Mucosa of descending colon (tissue), 3 donors: ENCODE measurements around the gene DHX35. TPM values are rescaled to one million over a fixed set of nuclear protein-coding genes. Genes with fewer than 3 reads are reported as not detected.

Experiments used
- ATAC-seq: fragments of 200-7000 bp; cut with Tn5 transposase; one replicate; pipeline ENCODE4 v1.9.1; 2020; ENCODE audit warnings: mild to moderate bottlenecking, moderate library complexity
- DNase-seq, 3 donors: peaks; one replicate each; pipeline ENCODE4 v3.0.0-alpha.2; 2020
- H3K36me3 ChIP-seq: fragments of 200-600 bp; one replicate; pipeline ENCODE4 v1.8.0; 2021; ENCODE audit warnings: low read depth, mild to moderate bottlenecking
- H3K4me1 ChIP-seq: fragments of 200-600 bp; one replicate; pipeline ENCODE4 v1.8.0; 2021; ENCODE audit warnings: low read depth, mild to moderate bottlenecking
- H3K4me3 ChIP-seq: fragments of 200-600 bp; one replicate; pipeline ENCODE4 v1.8.0; 2021; ENCODE audit warnings: mild to moderate bottlenecking
- H3K9me3 ChIP-seq: fragments of 200-600 bp; one replicate; pipeline ENCODE4 v1.8.0; 2021; ENCODE audit warnings: mild to moderate bottlenecking
- intact Hi-C, 2 donors: fragments of 100-400 bp; cut with DNase I in 1 of 2; cut with micrococcal nuclease in 1 of 2; formaldehyde crosslinking; loops; one replicate each; pipeline versions ENCODE4 v1.11.0 to v1.11.1; 2022; cut with DNase I, micrococcal nuclease
- total RNA-seq, 3 donors: library from RNA; stranded (reverse); fragmentation: NEBNext Ultra II Directional in 2 of 3; extraction: Animal tissue kit (Norgen Biotek cat#: 25700) in 2 of 3; gene quantifications; one replicate each; pipeline versions ENCODE4 v1.2.1 to v1.2.4, GENCODE V29; 2021 to 2023
- TF ChIP-seq, protein P1 (sequence below): fragments of 200-600 bp; IDR thresholded peaks from one replicate; pipeline ENCODE4 v1.8.0; 2022; ENCODE audit warnings: antibody characterized with exemption, mild to moderate bottlenecking
- donor health status: DM: no; HTN: no; CAD: no; lungs with moderate emphysema.
- donor health status: DM: no; HTN: no; CAD: no.
- donor health status: DM: no; HTN: yes; CAD: no.

The DHX35 gene
- total RNA-seq, 3 donors from 2014 or later, result 14.8 to 16.4 (median 16.3) TPM

DNA sequence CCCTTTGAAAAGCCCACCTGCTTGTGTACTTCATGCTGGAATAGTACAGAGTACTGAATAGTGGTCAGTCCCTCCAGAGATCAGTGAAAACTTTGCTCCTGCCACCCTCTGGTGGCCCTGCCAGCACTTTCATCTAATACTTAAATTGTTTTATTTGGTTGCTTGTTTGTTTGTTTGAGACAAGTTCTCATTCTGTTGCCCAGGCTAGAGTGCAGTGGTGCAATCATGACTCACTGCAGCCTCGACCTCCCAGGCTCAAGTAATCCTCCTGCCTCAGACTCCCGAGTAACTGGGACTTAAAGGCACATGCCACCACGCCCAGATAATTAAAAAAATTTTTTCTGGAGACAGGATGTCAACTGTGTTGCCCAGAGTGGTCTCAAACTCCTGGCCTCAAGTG lies 26.9 kb upstream of the DHX35 start:
- Histone ChIP-seq H3K9me3 (no peaks in the 10 kb centered on the region), H3K4me1 (no peaks in the 10 kb centered on the region), H3K36me3 (no peaks in the 10 kb centered on the region), H3K4me3 (no peak overlapping the region)
- no peak for DNase-seq
- no peak for ATAC-seq
- TF ChIP-seq, protein P1, sequence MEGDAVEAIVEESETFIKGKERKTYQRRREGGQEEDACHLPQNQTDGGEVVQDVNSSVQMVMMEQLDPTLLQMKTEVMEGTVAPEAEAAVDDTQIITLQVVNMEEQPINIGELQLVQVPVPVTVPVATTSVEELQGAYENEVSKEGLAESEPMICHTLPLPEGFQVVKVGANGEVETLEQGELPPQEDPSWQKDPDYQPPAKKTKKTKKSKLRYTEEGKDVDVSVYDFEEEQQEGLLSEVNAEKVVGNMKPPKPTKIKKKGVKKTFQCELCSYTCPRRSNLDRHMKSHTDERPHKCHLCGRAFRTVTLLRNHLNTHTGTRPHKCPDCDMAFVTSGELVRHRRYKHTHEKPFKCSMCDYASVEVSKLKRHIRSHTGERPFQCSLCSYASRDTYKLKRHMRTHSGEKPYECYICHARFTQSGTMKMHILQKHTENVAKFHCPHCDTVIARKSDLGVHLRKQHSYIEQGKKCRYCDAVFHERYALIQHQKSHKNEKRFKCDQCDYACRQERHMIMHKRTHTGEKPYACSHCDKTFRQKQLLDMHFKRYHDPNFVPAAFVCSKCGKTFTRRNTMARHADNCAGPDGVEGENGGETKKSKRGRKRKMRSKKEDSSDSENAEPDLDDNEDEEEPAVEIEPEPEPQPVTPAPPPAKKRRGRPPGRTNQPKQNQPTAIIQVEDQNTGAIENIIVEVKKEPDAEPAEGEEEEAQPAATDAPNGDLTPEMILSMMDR, result no peak
- intact Hi-C loops, result no loop called here

DNA sequence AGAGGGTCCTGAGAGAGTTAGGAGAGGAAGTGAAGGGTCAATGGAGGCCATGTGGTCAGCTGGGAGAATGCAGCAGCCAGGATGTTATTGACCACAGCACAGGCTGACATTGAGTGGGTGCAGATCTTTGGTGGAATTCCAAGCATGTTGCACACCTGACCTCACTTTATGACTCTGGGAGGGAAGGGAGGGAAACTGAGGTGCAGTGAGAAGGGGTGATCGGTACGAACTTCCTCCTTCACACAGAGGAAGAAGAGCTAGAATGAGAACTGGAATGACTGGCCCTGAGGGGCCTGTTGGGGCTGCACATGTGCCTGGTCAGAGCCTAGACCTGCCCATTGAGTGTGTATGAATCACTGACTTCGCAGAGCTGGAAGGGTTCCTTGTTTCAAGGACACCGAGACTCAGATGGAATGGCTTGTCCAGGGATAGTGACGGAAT lies 26.2 kb upstream of the DHX35 start:
- Histone ChIP-seq H3K4me3 (no peak overlapping the region), H3K4me1 (no peaks in the 10 kb centered on the region), H3K36me3 (no peaks in the 10 kb centered on the region), H3K9me3 (no peaks in the 10 kb centered on the region)
- ATAC-seq (no peak), DNase-seq (no peak)
- TF ChIP-seq, protein P1, result no peak
- intact Hi-C loops, result no loop called here

DNA sequence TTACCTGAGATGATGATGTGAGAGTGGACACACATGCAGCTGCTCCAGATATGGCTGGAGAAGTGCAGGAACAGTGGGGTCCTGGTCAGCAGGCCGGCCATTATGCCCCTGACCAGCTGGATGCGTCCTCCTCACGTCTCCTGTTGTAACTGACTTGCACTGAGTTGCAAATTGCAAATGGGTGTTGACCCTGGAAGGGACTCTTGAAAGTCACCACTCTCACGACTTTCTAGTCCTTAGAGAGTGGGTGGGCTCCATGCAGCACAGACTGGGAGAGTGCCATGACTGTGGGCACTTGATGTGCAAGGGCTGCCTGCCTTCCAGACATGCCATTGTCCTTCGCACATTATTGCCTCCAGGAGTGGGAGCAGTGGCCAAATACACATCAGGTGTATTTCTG lies 25.1 kb upstream of the DHX35 start:
- DNase-seq (no peak), ATAC-seq (no peak)
- TF ChIP-seq, protein P1, result no peak
- H3K9me3 ChIP-seq, result no peaks in the 10 kb centered on the region
- intact Hi-C loops, result no loop called here
- H3K36me3 ChIP-seq, result no peaks in the 10 kb centered on the region
- no peak overlapping the region for H3K4me3 ChIP-seq
- H3K4me1 ChIP-seq, result no peaks in the 10 kb centered on the region

DNA sequence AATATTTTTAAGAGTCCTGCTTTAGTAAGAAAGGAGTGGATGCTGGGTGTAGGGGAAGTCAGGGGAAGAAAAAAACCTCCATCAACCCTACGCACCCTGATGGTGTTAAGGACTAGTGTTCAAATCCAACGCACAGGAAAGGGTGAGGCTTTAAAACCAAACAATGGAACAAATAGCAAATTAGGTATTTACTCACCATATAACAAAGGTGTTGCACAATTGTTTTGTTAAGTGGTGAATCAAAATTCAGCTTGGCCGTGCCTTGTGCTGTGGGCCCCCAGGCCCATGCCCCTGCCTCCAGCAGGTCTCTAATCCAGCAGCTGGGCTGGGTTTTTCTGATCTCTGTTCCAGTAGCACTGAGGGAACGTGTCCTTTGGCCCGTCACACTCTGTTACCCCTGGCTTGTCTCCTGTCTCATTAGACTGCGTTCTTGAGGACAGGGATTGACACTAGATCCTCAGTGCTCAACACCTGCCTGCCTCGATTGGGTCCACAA lies 24.1 kb upstream of the DHX35 start:
- intact Hi-C loops, result no loop called here
- no peak for DNase-seq
- Histone ChIP-seq H3K36me3 (no peaks in the 10 kb centered on the region), H3K4me3 (no peak overlapping the region), H3K4me1 (no peaks in the 10 kb centered on the region), H3K9me3 (no peaks in the 10 kb centered on the region)
- TF ChIP-seq, protein P1, result no peak
- ATAC-seq, result no peak

DNA sequence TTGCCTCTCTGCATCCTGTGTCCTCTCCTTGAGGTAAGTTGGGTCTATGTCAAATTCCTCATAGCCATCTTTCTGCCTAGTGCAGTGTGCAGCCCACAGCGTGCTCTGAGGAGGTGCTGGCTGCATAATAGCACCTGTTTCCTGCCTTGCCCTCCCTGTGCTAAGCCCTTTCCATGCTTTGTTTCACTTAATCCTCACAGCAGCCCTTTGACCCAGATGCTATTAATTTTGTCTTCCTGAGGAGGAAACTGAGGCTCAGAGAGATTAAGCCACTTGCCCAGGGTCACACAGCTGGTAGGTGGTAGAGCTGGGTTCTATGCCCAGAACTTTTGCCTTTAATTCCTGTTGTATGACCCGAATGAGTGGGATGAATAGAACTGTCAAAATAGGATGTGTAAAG lies 22.5 kb upstream of the DHX35 start:
- H3K4me1 ChIP-seq, result no peaks in the 10 kb centered on the region
- intact Hi-C loops, result no loop called here
- TF ChIP-seq, protein P1, result no peak
- no peak for ATAC-seq
- DNase-seq, result no peak
- H3K9me3 ChIP-seq, result no peaks in the 10 kb centered on the region
- H3K36me3 ChIP-seq, result no peaks in the 10 kb centered on the region
- no peak overlapping the region for H3K4me3 ChIP-seq

DNA sequence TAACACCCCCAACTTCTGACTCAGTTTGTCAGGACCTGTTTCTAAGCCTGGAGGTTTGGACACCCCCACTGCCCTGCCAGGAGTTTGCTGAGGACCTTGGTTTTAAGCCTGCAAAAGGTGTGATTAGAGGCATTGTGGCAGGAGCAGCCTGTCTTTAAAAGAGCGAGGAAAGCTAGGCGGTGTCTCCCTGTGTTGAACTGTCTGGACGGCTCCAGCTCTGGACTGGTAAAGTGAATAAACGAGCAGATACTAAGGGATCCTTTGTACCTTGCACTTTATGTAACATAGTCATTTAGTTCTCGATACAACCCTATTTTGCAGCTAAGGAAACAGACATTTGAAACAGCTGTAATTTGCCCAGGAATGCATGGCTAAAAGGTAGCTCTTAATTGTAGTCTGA lies 21.5 kb upstream of the DHX35 start:
- no peak overlapping the region for H3K4me3 ChIP-seq
- DNase-seq, result no peak
- H3K9me3 ChIP-seq, result no peaks in the 10 kb centered on the region
- H3K4me1 ChIP-seq, result no peaks in the 10 kb centered on the region
- ATAC-seq, result no peak
- intact Hi-C loops, result no loop called here
- no peaks in the 10 kb centered on the region for H3K36me3 ChIP-seq
- TF ChIP-seq, protein P1, result no peak
